HFFc6 (cell line): Measurements from ENCODE around the gene STK11IP. TPM values are rescaled to one million over a fixed set of nuclear protein-coding genes. Genes with fewer than 3 reads are reported as not detected.

Experiments
- DNase-seq: peaks from one replicate; pipeline ENCODE4 v3.0.0-alpha.2; 2018
- H3K27ac Mint-ChIP-seq: 2 replicates; pipeline ENCODE4 v1.8.0; 2020; ENCODE audit warnings: mild to moderate bottlenecking, mixed read lengths
- H3K27me3 Mint-ChIP-seq: 2 replicates; pipeline ENCODE4 v1.8.0; 2021; ENCODE audit warnings: mild to moderate bottlenecking, moderate library complexity, mixed read lengths; ENCODE audit not compliant: insufficient read depth
- H3K36me3 Mint-ChIP-seq: 2 replicates; pipeline ENCODE4 v1.8.0; 2021; ENCODE audit warnings: low read depth, mixed read lengths
- H3K4me1 Mint-ChIP-seq: 2 replicates; pipeline ENCODE4 v1.8.0; 2020; ENCODE audit warnings: low read depth, mixed read lengths
- H3K4me3 Mint-ChIP-seq: 2 replicates; pipeline ENCODE4 v1.8.0; 2020; ENCODE audit warnings: mild to moderate bottlenecking, moderate library complexity, mixed read lengths
- H3K9me3 Mint-ChIP-seq: 2 replicates; pipeline ENCODE4 v1.8.0; 2020; ENCODE audit warnings: mild to moderate bottlenecking, mixed read lengths
- CTCF ChIP-seq: fragments of 200-600 bp; sonication (generic); IDR thresholded peaks from 2 replicates; pipeline ENCODE4 v1.5.0; 2021; ENCODE audit warnings: antibody characterized with exemption, mild to moderate bottlenecking
- total RNA-seq, 6 experiments: library from RNA; stranded (reverse); fragmentation: NEBNext Ultra II Directional; extraction: Animal tissue kit (Norgen Biotek cat#: 25700); gene quantifications; 2 replicates in 1 of 6; 3 replicates in 5 of 6; pipeline ENCODE4 v1.2.3, GENCODE V29; 2021

The STK11IP gene
- total RNA-seq, 6 experiments from 2014 or later = 17.4 to 21.5 (median 18.9) TPM

GRCh38 chr2:219631406-219631891 lies 33.8 kb downstream of the STK11IP start:
- Mint-ChIP-seq H3K4me1 (peaks cover 6% of the 10 kb centered on the region), H3K9me3 (no peaks in the 10 kb centered on the region), H3K27ac (no peak overlapping the region), H3K4me3 (no peak overlapping the region), H3K36me3 (no peaks in the 10 kb centered on the region), H3K27me3 (peaks cover 3% of the 10 kb centered on the region)
- DNase-seq = no peak
- no peak for TF ChIP-seq CTCF

GRCh38 chr2:219631904-219632759 lies 34.5 kb downstream of the STK11IP start:
- DNase-seq = no peak
- TF ChIP-seq CTCF = no peak
- H3K27me3 Mint-ChIP-seq = peaks cover 3% of the 10 kb centered on the region
- H3K27ac Mint-ChIP-seq = no peak overlapping the region
- peaks cover 6% of the 10 kb centered on the region for H3K4me1 Mint-ChIP-seq
- H3K9me3 Mint-ChIP-seq = no peaks in the 10 kb centered on the region
- no peaks in the 10 kb centered on the region for H3K36me3 Mint-ChIP-seq
- H3K4me3 Mint-ChIP-seq = no peak overlapping the region

DNA sequence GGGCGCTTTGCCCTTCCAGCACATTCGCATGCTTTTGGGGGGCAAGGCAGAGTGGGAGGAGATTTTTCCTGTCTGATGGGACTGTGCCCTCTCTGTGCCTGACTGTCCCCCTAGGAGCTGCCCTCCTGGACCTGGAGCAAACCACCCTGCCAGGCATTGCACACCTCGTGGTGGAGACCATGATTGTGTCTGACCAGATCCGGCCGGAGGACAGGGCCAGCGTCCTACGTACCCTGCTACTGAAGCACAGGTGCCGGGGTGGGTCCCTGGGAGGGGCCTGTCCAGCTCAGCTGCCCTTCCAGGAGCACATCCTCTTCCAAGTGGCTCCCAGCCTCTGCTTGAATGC lies 35.1 kb downstream of the STK11IP start:
- no peaks in the 10 kb centered on the region for H3K9me3 Mint-ChIP-seq
- H3K4me3 Mint-ChIP-seq = no peak overlapping the region
- H3K4me1 Mint-ChIP-seq = peaks cover 6% of the 10 kb centered on the region
- no peak overlapping the region for H3K27ac Mint-ChIP-seq
- DNase-seq = no peak
- no peaks in the 10 kb centered on the region for H3K36me3 Mint-ChIP-seq
- TF ChIP-seq CTCF = no peak
- H3K27me3 Mint-ChIP-seq = peaks cover 3% of the 10 kb centered on the region

DNA sequence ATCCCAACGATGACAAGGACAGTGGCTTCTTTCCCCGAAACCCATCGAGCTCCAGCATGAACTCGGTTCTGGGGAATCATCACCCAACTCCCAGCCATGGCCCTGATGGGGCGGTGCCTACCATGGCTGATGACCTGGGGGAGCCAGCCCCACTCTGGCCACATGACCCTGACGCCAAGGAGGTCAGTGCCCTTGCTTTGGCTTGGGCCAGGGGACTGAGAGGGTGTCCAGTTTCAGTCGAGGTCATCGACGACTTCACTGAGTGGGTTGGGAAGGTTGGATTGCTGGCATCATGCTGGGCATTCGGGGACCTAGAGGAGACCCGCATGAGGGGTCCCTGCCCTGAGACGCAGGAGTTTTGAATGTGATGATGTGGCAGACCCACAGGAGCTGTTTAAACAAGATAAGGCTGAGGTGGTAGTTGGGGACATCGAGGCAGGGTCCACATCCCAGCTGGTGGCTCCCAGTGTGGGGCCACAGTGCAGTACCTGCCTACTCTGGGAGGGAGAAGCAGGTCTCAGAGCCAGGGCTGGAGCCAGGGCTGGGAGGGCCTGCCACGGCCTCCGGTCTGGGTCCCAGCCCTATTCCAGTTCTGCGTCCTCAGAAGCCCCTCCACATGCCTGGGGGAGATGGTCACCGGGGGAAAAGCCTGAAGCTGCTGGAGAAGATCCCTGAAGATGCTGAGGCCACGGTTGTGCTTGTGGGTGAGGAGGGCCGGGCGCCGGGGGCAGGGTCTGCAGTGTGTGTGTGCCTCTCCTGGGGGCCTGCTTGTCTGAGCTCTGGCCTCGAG lies 35.8 kb downstream of the STK11IP start:
- Mint-ChIP-seq H3K9me3 (no peaks in the 10 kb centered on the region), H3K27ac (no peak overlapping the region), H3K36me3 (no peaks in the 10 kb centered on the region), H3K27me3 (peaks cover 3% of the 10 kb centered on the region), H3K4me1 (peaks cover 6% of the 10 kb centered on the region), H3K4me3 (no peak overlapping the region)
- DNase-seq = no peak
- TF ChIP-seq CTCF = no peak

GRCh38 chr2:219634171-219634940 lies 36.7 kb downstream of the STK11IP start:
- DNase-seq = no peak
- H3K4me3 Mint-ChIP-seq = no peak overlapping the region
- H3K36me3 Mint-ChIP-seq = no peaks in the 10 kb centered on the region
- no peaks in the 10 kb centered on the region for H3K9me3 Mint-ChIP-seq
- peaks cover 7% of the 10 kb centered on the region for H3K27me3 Mint-ChIP-seq
- TF ChIP-seq CTCF = no peak
- peaks cover 15% of the 10 kb centered on the region for H3K4me1 Mint-ChIP-seq
- H3K27ac Mint-ChIP-seq = no peak overlapping the region
